Measurements from ENCODE around the gene ROCK2. TPM values are rescaled to one million over a fixed set of nuclear protein-coding genes. Genes with fewer than 3 reads are reported as not detected.
A peak's percentile ranks its signal among the peaks of the same experiment; 100 is the strongest.
"Not testable (repeated sequence)": the region's sequence is repeated elsewhere in the genome, so short reads cannot be mapped to it uniquely, and the experiment has no call there.

Gene ROCK2
- total and polyA plus RNA-seq, 4 donors = 21.3 to 68.3 (median 36.7) TPM

GRCh38 chr2:11332596-11332995 is 11.8 kb downstream of the ROCK2 start:
- H3K4me1 ChIP-seq (ENCODE audit: control insufficient read depth, insufficient read depth, low read length) = no peaks in the 10 kb centered on the region
- no peak overlapping the region for H3K27ac ChIP-seq (ENCODE audit: low read depth, low read length)
- DNase-seq (ENCODE audit: low read depth in 4 of 6, low spot score in 6 of 6) = no peak
- H3K4me3 ChIP-seq (ENCODE audit: low read depth, low read length) = no peak overlapping the region
- WGBS (ENCODE audit: insufficient coverage) = no CpG with 5 or more reads among the region's 1 CpG
- H3K9me3 ChIP-seq (ENCODE audit: control insufficient read depth, insufficient read depth, low read length) = peaks cover 4% of the 10 kb centered on the region
- H3K27me3 ChIP-seq (ENCODE audit: control insufficient read depth, insufficient read depth, low read length) = no peaks in the 10 kb centered on the region
- no peaks in the 10 kb centered on the region for H3K36me3 ChIP-seq (ENCODE audit: control insufficient read depth, insufficient read depth, low read length)

GRCh38 chr2:11330457-11331142 is 13.8 kb downstream of the ROCK2 start:
- peaks cover 2% of the 10 kb centered on the region for H3K9me3 ChIP-seq (ENCODE audit: control insufficient read depth, insufficient read depth, low read length)
- no peaks in the 10 kb centered on the region for H3K27me3 ChIP-seq (ENCODE audit: control insufficient read depth, insufficient read depth, low read length)
- H3K4me3 ChIP-seq (ENCODE audit: low read depth, low read length) = no peak overlapping the region
- WGBS (ENCODE audit: insufficient coverage) = no CpG with 5 or more reads among the region's 4 CpGs
- DNase-seq (ENCODE audit: low read depth in 4 of 6, low spot score in 6 of 6) = no peak
- H3K36me3 ChIP-seq (ENCODE audit: control insufficient read depth, insufficient read depth, low read length) = no peaks in the 10 kb centered on the region
- H3K4me1 ChIP-seq (ENCODE audit: control insufficient read depth, insufficient read depth, low read length) = no peaks in the 10 kb centered on the region
- no peak overlapping the region for H3K27ac ChIP-seq (ENCODE audit: low read depth, low read length)

GRCh38 chr2:11329776-11330175 is 14.7 kb downstream of the ROCK2 start:
- no peak for DNase-seq (ENCODE audit: low read depth in 4 of 6, low spot score in 6 of 6)
- H3K36me3 ChIP-seq (ENCODE audit: control insufficient read depth, insufficient read depth, low read length) = no peaks in the 10 kb centered on the region
- WGBS (ENCODE audit: insufficient coverage) = no CpG with 5 or more reads among the region's 1 CpG
- H3K4me3 ChIP-seq (ENCODE audit: low read depth, low read length) = no peak overlapping the region
- H3K9me3 ChIP-seq (ENCODE audit: control insufficient read depth, insufficient read depth, low read length) = peaks cover 2% of the 10 kb centered on the region
- H3K27me3 ChIP-seq (ENCODE audit: control insufficient read depth, insufficient read depth, low read length) = no peaks in the 10 kb centered on the region
- H3K4me1 ChIP-seq (ENCODE audit: control insufficient read depth, insufficient read depth, low read length) = no peaks in the 10 kb centered on the region
- no peak overlapping the region for H3K27ac ChIP-seq (ENCODE audit: low read depth, low read length)

GRCh38 chr2:11328522-11328921 is 15.9 kb downstream of the ROCK2 start:
- not testable (repeated sequence) for H3K4me1 ChIP-seq (ENCODE audit: control insufficient read depth, insufficient read depth, low read length); H3K27me3 ChIP-seq (ENCODE audit: control insufficient read depth, insufficient read depth, low read length); H3K4me3 ChIP-seq (ENCODE audit: low read depth, low read length); H3K9me3 ChIP-seq (ENCODE audit: control insufficient read depth, insufficient read depth, low read length); DNase-seq (ENCODE audit: low read depth in 4 of 6, low spot score in 6 of 6); H3K36me3 ChIP-seq (ENCODE audit: control insufficient read depth, insufficient read depth, low read length); H3K27ac ChIP-seq (ENCODE audit: low read depth, low read length)
- no CpG with 5 or more reads among the region's 1 CpG for WGBS (ENCODE audit: insufficient coverage)

- no peak overlapping the region for H3K27ac ChIP-seq (ENCODE audit: low read depth, low read length)
- H3K4me1 ChIP-seq (ENCODE audit: control insufficient read depth, insufficient read depth, low read length) = no peaks in the 10 kb centered on the region
- no CpG with 5 or more reads among the region's 2 CpGs for WGBS (ENCODE audit: insufficient coverage)
These were observed 16.6 kb downstream of the ROCK2 start for GRCh38 chr2:11327871-11328270.

GRCh38 chr2:11326677-11327211 is 17.7 kb downstream of the ROCK2 start:
- no peaks in the 10 kb centered on the region for H3K36me3 ChIP-seq (ENCODE audit: control insufficient read depth, insufficient read depth, low read length)
- no peaks in the 10 kb centered on the region for H3K9me3 ChIP-seq (ENCODE audit: control insufficient read depth, insufficient read depth, low read length)
- no peaks in the 10 kb centered on the region for H3K27me3 ChIP-seq (ENCODE audit: control insufficient read depth, insufficient read depth, low read length)
- no peak overlapping the region for H3K4me3 ChIP-seq (ENCODE audit: low read depth, low read length)
- DNase-seq (ENCODE audit: low read depth in 4 of 6, low spot score in 6 of 6) = peak in 1 of 6 donors; percentile 43
- 45% methylated on average over 3 of the region's 4 CpGs for WGBS (ENCODE audit: insufficient coverage)
- no peak overlapping the region for H3K27ac ChIP-seq (ENCODE audit: low read depth, low read length)
- no peaks in the 10 kb centered on the region for H3K4me1 ChIP-seq (ENCODE audit: control insufficient read depth, insufficient read depth, low read length)

More at GRCh38 chr2:11327871-11328270, 16.6 kb downstream of the ROCK2 start:
- peaks cover 2% of the 10 kb centered on the region for H3K9me3 ChIP-seq (ENCODE audit: control insufficient read depth, insufficient read depth, low read length)
- DNase-seq (ENCODE audit: low read depth in 4 of 6, low spot score in 6 of 6) = no peak
- H3K4me3 ChIP-seq (ENCODE audit: low read depth, low read length) = no peak overlapping the region
- no peaks in the 10 kb centered on the region for H3K27me3 ChIP-seq (ENCODE audit: control insufficient read depth, insufficient read depth, low read length)
- H3K36me3 ChIP-seq (ENCODE audit: control insufficient read depth, insufficient read depth, low read length) = no peaks in the 10 kb centered on the region

- H3K27me3 ChIP-seq (ENCODE audit: control insufficient read depth, insufficient read depth, low read length) = no peaks in the 10 kb centered on the region
- 94% methylated on average over 2 of the region's 4 CpGs for WGBS (ENCODE audit: insufficient coverage)
- H3K27ac ChIP-seq (ENCODE audit: low read depth, low read length) = no peak overlapping the region
- no peak overlapping the region for H3K4me3 ChIP-seq (ENCODE audit: low read depth, low read length)
- no peaks in the 10 kb centered on the region for H3K36me3 ChIP-seq (ENCODE audit: control insufficient read depth, insufficient read depth, low read length)
- no peaks in the 10 kb centered on the region for H3K4me1 ChIP-seq (ENCODE audit: control insufficient read depth, insufficient read depth, low read length)
- DNase-seq (ENCODE audit: low read depth in 4 of 6, low spot score in 6 of 6) = no peak
- no peaks in the 10 kb centered on the region for H3K9me3 ChIP-seq (ENCODE audit: control insufficient read depth, insufficient read depth, low read length)
These were observed 18.3 kb downstream of the ROCK2 start for GRCh38 chr2:11325961-11326676.

GRCh38 chr2:11321847-11322246 is 22.6 kb downstream of the ROCK2 start:
- 80% methylated on average over 1 of the region's 3 CpGs for WGBS (ENCODE audit: insufficient coverage)
- no peaks in the 10 kb centered on the region for H3K36me3 ChIP-seq (ENCODE audit: control insufficient read depth, insufficient read depth, low read length)
- H3K27ac ChIP-seq (ENCODE audit: low read depth, low read length) = no peak overlapping the region

GRCh38 chr2:11320698-11321492 is 23.5 kb downstream of the ROCK2 start:
- no peak for DNase-seq (ENCODE audit: low read depth in 4 of 6, low spot score in 6 of 6)
- Histone ChIP-seq H3K9me3 (ENCODE audit: control insufficient read depth, insufficient read depth, low read length) (no peaks in the 10 kb centered on the region), H3K27me3 (ENCODE audit: control insufficient read depth, insufficient read depth, low read length) (no peaks in the 10 kb centered on the region), H3K27ac (ENCODE audit: low read depth, low read length) (no peak overlapping the region), H3K4me3 (ENCODE audit: low read depth, low read length) (no peak overlapping the region), H3K36me3 (ENCODE audit: control insufficient read depth, insufficient read depth, low read length) (no peaks in the 10 kb centered on the region), H3K4me1 (ENCODE audit: control insufficient read depth, insufficient read depth, low read length) (no peaks in the 10 kb centered on the region)
- 95% methylated on average over 14 of the region's 17 CpGs for WGBS (ENCODE audit: insufficient coverage)

More at GRCh38 chr2:11321847-11322246, 22.6 kb downstream of the ROCK2 start:
- Histone ChIP-seq H3K4me1 (ENCODE audit: control insufficient read depth, insufficient read depth, low read length) (no peaks in the 10 kb centered on the region), H3K27me3 (ENCODE audit: control insufficient read depth, insufficient read depth, low read length) (no peaks in the 10 kb centered on the region), H3K4me3 (ENCODE audit: low read depth, low read length) (no peak overlapping the region), H3K9me3 (ENCODE audit: control insufficient read depth, insufficient read depth, low read length) (no peaks in the 10 kb centered on the region)
- no peak for DNase-seq (ENCODE audit: low read depth in 4 of 6, low spot score in 6 of 6)
